ENCODE measurements around the gene ACSL3. TPM values are rescaled to one million over a fixed set of nuclear protein-coding genes. Genes with fewer than 3 reads are reported as not detected.

ACSL3 gene
- polyA plus RNA-seq, 1 donor from 2014 or later = 119 TPM

DNA sequence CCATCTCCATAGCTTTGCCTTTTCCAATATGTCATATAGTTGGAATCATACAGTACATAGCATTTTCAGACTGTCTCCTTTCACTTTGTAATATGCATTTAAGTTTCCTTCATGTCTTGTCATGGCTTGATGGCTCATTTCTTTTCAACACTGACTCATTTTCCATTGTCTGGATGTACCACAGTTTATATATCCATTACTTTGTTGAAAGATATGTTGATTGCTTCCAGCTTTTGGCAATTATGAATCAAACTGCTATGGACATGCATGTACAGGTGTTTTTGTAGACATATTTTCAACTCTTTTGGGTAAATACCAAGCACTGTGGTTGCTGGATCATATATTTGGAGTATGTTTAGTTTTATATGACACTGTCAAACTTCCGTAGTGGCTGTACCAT lies 26.3 kb downstream of the ACSL3 start:
- Histone ChIP-seq H3K27ac (ENCODE audit: low read length) (no peak overlapping the region), H3K9ac (ENCODE audit: low read length) (no peak overlapping the region), H3K36me3 (ENCODE audit: insufficient read depth, low read length) (no peaks in the 10 kb centered on the region), H2AFZ (ENCODE audit: low read depth, low read length) (no peak overlapping the region), H3F3A (ENCODE audit: insufficient read depth, low read length, poor library complexity, severe bottlenecking) (no peaks in the 10 kb centered on the region), H3K9me3 (ENCODE audit: low read length) (no peaks in the 10 kb centered on the region), H3K79me2 (replicated peaks; ENCODE audit: insufficient read depth, low read length) (peaks cover 84% of the 10 kb centered on the region), H3K27me3 (ENCODE audit: insufficient read depth, low read depth, low read length) (no peaks in the 10 kb centered on the region), H3K9me2 (ENCODE audit: insufficient read depth, low read length) (no peaks in the 10 kb centered on the region), H3K4me3 (ENCODE audit: low read length) (no peak overlapping the region), H3K4me2 (ENCODE audit: low read length) (no peak overlapping the region), H4K20me1 (ENCODE audit: insufficient read depth) (no peaks in the 10 kb centered on the region)
- TF ChIP-seq POLR2AphosphoS5 (IDR thresholded peaks at IDR 0.05) (peak; percentile 41), EP300 (conservative IDR thresholded peaks at IDR 0.05; ENCODE audit: poor library complexity, severe bottlenecking) (peak; percentile 66), RAD21 (conservative IDR thresholded peaks at IDR 0.05) (no peak), SMC3 (conservative IDR thresholded peaks at IDR 0.05; ENCODE audit: poor library complexity) (no peak)
- TF ChIP-seq, protein P1, sequence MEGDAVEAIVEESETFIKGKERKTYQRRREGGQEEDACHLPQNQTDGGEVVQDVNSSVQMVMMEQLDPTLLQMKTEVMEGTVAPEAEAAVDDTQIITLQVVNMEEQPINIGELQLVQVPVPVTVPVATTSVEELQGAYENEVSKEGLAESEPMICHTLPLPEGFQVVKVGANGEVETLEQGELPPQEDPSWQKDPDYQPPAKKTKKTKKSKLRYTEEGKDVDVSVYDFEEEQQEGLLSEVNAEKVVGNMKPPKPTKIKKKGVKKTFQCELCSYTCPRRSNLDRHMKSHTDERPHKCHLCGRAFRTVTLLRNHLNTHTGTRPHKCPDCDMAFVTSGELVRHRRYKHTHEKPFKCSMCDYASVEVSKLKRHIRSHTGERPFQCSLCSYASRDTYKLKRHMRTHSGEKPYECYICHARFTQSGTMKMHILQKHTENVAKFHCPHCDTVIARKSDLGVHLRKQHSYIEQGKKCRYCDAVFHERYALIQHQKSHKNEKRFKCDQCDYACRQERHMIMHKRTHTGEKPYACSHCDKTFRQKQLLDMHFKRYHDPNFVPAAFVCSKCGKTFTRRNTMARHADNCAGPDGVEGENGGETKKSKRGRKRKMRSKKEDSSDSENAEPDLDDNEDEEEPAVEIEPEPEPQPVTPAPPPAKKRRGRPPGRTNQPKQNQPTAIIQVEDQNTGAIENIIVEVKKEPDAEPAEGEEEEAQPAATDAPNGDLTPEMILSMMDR (IDR thresholded peaks at IDR 0.05; ENCODE audit: poor library complexity, severe bottlenecking) = no peak

DNA sequence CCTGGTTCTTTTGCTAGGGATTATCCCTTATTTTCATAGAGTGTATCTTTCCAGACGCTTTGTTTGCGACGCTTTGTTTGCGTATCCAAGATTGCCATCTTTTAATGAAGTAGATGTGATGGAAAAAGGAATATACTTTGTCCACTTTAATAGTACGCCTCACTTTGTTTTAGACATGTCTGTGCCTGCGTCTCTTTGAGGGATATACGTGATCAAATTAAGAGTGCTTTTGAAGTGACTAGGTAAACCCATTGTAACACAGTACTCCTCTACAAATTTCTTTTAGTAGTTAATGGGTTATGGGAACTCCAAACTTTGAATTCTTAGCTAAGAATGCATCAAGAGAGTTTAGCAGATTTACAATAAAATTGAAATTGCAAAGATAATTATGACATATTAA lies 27.9 kb downstream of the ACSL3 start:
- H3K4me3 ChIP-seq (ENCODE audit: low read length) = no peak overlapping the region
- no peak overlapping the region for H3K27ac ChIP-seq (ENCODE audit: low read length)
- no peaks in the 10 kb centered on the region for H3K27me3 ChIP-seq (ENCODE audit: insufficient read depth, low read depth, low read length)
- H3K36me3 ChIP-seq (ENCODE audit: insufficient read depth, low read length) = no peaks in the 10 kb centered on the region
- H2AFZ ChIP-seq (ENCODE audit: low read depth, low read length) = no peak overlapping the region
- no peaks in the 10 kb centered on the region for H3K9me2 ChIP-seq (ENCODE audit: insufficient read depth, low read length)
- no peaks in the 10 kb centered on the region for H4K20me1 ChIP-seq (ENCODE audit: insufficient read depth)
- no peaks in the 10 kb centered on the region for H3F3A ChIP-seq (ENCODE audit: insufficient read depth, low read length, poor library complexity, severe bottlenecking)
- TF ChIP-seq TAF1 (IDR thresholded peaks at IDR 0.05; ENCODE audit: low read depth) (no peak), EZH2 (IDR thresholded peaks at IDR 0.05; ENCODE audit: borderline replicate concordance, insufficient read depth, low read length, poor library complexity, severe bottlenecking) (no peak), RAD21 (conservative IDR thresholded peaks at IDR 0.05) (no peak), SMC3 (conservative IDR thresholded peaks at IDR 0.05; ENCODE audit: poor library complexity) (no peak), POLR2AphosphoS5 (IDR thresholded peaks at IDR 0.05) (no peak), EP300 (conservative IDR thresholded peaks at IDR 0.05; ENCODE audit: poor library complexity, severe bottlenecking) (no peak), MXI1 (conservative IDR thresholded peaks at IDR 0.05; ENCODE audit: poor library complexity, severe bottlenecking) (no peak)
- TF ChIP-seq, protein P2, sequence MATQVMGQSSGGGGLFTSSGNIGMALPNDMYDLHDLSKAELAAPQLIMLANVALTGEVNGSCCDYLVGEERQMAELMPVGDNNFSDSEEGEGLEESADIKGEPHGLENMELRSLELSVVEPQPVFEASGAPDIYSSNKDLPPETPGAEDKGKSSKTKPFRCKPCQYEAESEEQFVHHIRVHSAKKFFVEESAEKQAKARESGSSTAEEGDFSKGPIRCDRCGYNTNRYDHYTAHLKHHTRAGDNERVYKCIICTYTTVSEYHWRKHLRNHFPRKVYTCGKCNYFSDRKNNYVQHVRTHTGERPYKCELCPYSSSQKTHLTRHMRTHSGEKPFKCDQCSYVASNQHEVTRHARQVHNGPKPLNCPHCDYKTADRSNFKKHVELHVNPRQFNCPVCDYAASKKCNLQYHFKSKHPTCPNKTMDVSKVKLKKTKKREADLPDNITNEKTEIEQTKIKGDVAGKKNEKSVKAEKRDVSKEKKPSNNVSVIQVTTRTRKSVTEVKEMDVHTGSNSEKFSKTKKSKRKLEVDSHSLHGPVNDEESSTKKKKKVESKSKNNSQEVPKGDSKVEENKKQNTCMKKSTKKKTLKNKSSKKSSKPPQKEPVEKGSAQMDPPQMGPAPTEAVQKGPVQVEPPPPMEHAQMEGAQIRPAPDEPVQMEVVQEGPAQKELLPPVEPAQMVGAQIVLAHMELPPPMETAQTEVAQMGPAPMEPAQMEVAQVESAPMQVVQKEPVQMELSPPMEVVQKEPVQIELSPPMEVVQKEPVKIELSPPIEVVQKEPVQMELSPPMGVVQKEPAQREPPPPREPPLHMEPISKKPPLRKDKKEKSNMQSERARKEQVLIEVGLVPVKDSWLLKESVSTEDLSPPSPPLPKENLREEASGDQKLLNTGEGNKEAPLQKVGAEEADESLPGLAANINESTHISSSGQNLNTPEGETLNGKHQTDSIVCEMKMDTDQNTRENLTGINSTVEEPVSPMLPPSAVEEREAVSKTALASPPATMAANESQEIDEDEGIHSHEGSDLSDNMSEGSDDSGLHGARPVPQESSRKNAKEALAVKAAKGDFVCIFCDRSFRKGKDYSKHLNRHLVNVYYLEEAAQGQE (IDR thresholded peaks at IDR 0.05; ENCODE audit: borderline replicate concordance) = no peak
- TF ChIP-seq, protein P1 (IDR thresholded peaks at IDR 0.05; ENCODE audit: poor library complexity, severe bottlenecking) = no peak
- no peak overlapping the region for H3K4me2 ChIP-seq (ENCODE audit: low read length)
- no peaks in the 10 kb centered on the region for H3K9me3 ChIP-seq (ENCODE audit: low read length)
- H3K9ac ChIP-seq (ENCODE audit: low read length) = no peak overlapping the region
- H3K79me2 ChIP-seq (replicated peaks; ENCODE audit: insufficient read depth, low read length) = peaks cover 80% of the 10 kb centered on the region

All from neural cell (in vitro differentiated cells).